Measurements from ENCODE around the gene DMBX1.

The DMBX1 gene

GRCh38 chr1:46483589-46483988 lies 6.0 kb upstream of the DMBX1 start:
- DNase-seq (ENCODE audit: low spot score), result no peak

- DNase-seq (ENCODE audit: low spot score), result no peak
These were observed 4.7 kb upstream of the DMBX1 start for GRCh38 chr1:46484783-46485490.

GRCh38 chr1:46485564-46486431 lies 3.8 kb upstream of the DMBX1 start:
- no peak for DNase-seq (ENCODE audit: low spot score)

- DNase-seq (ENCODE audit: low spot score), result no peak
These were observed 3.1 kb upstream of the DMBX1 start for GRCh38 chr1:46486432-46487015.

GRCh38 chr1:46487818-46488218 lies 1.8 kb upstream of the DMBX1 start:
- no peak for DNase-seq (ENCODE audit: low spot score)

- DNase-seq (ENCODE audit: low spot score), result no peak
These were observed 1.1 kb upstream of the DMBX1 start for GRCh38 chr1:46488343-46489168.

GRCh38 chr1:46489169-46489637 lies 433 bp upstream of the DMBX1 start:
- no peak for DNase-seq (ENCODE audit: low spot score)

GRCh38 chr1:46490406-46490655 lies 695 bp downstream of the DMBX1 start:
- DNase-seq (ENCODE audit: low spot score), result no peak

- DNase-seq (ENCODE audit: low spot score), result no peak
These were observed 1.2 kb downstream of the DMBX1 start for GRCh38 chr1:46490656-46491442.

GRCh38 chr1:46491443-46492268 lies 2.0 kb downstream of the DMBX1 start:
- no peak for DNase-seq (ENCODE audit: low spot score)

- DNase-seq (ENCODE audit: low spot score), result no peak
These were observed 2.7 kb downstream of the DMBX1 start for GRCh38 chr1:46492269-46492853.

GRCh38 chr1:46492871-46493270 lies 3.2 kb downstream of the DMBX1 start:
- no peak for DNase-seq (ENCODE audit: low spot score)

- DNase-seq (ENCODE audit: low spot score), result no peak
These were observed 3.8 kb downstream of the DMBX1 start for GRCh38 chr1:46493316-46494032.

GRCh38 chr1:46494910-46495309 lies 5.3 kb downstream of the DMBX1 start:
- DNase-seq (ENCODE audit: low spot score), result no peak

- no peak for DNase-seq (ENCODE audit: low spot score)
These were observed 6.1 kb downstream of the DMBX1 start for GRCh38 chr1:46495778-46496177.

GRCh38 chr1:46496505-46496904 lies 6.9 kb downstream of the DMBX1 start:
- no peak for DNase-seq (ENCODE audit: low spot score)

- no peak for DNase-seq (ENCODE audit: low spot score)
These were observed 7.4 kb downstream of the DMBX1 start for GRCh38 chr1:46497020-46497419.

GRCh38 chr1:46497665-46498064 lies 8.0 kb downstream of the DMBX1 start:
- no peak for DNase-seq (ENCODE audit: low spot score)

GRCh38 chr1:46501528-46501927 lies 11.9 kb downstream of the DMBX1 start:
- DNase-seq (ENCODE audit: low spot score), result no peak

GRCh38 chr1:46503421-46503820 lies 13.8 kb downstream of the DMBX1 start:
- no peak for DNase-seq (ENCODE audit: low spot score)

Data from left forelimb (tissue), 1 donor.